VCaP (cell line): ENCODE results near the gene TADA2B.

Experiments used
- H3K27ac ChIP-seq: fragments of 450-650 bp; 2 replicates; pipeline ENCODE4 v1.5.1; 2017
- CTCF ChIP-seq: fragments of 450-650 bp; conservative IDR thresholded peaks from 2 replicates; pipeline ENCODE4 v1.5.1; 2017; ENCODE audit warnings: mild to moderate bottlenecking, moderate library complexity

Gene TADA2B

DNA sequence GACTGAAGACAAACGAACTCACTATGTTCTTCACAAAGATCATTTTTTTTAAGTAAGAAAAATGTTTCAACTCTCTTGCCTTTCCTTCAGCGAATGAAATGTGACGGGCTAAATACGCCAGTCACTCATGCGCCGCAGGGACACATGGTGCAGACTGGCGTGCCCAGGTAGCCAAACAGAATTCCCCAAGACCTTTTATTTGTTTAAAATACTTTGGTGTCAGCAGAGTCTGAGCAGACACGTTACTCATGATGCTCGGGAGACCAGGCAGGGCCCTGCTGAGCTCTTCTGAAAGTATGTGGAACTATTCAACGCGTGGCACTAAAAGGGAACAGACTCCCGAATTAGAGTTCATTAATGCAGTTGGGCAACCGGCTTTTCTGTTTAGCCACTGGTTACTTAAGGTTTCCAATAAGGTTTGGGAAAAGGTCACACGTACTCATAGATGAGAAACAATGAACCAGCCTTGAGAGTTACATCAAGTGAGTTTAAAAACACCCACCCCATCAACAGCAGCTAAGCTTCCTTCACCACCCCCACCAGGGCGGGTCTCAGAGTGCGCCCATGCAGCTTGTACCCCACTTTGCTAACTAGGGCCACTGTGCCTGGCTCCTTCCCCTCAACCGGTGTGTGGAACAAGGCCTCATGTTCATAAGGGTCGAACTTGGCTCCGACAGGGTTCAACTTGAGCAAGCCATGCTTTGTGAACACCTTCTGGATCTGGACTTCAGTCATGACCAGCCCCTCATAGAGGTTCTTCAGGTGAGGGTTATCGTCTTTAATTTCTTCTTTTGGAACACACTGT, 17.4 kb downstream of the TADA2B start:
- TF ChIP-seq CTCF: no peak
- no peak overlapping the region for H3K27ac ChIP-seq

GRCh38 chr4:7061815-7062214, 18.6 kb downstream of the TADA2B start:
- no peak for TF ChIP-seq CTCF
- H3K27ac ChIP-seq: no peak overlapping the region

- no peak overlapping the region for H3K27ac ChIP-seq
- TF ChIP-seq CTCF: no peak
Measured at GRCh38 chr4:7062816-7063215, 19.6 kb downstream of the TADA2B start.

GRCh38 chr4:7063362-7063761, 20.2 kb downstream of the TADA2B start:
- no peak for TF ChIP-seq CTCF
- no peak overlapping the region for H3K27ac ChIP-seq

DNA sequence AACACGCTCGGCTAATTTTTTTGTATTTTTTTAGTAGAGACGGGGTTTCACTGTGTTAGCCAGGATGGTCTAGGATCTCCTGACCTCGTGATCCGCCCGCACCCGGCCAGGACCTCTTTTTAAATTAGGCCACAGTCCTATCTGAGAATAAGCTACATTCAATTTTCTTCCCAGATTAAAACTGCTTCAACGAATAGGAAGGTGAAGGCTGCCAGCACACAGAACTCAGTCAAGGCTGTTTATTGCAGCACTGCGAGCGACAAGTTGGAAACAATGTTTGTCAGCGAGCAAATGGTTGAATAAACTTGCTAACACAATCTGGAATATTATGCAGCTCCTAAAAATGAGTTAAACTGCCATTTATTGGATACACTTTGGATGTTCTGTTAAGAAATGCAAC, 22.8 kb downstream of the TADA2B start:
- TF ChIP-seq CTCF: no peak

DNA sequence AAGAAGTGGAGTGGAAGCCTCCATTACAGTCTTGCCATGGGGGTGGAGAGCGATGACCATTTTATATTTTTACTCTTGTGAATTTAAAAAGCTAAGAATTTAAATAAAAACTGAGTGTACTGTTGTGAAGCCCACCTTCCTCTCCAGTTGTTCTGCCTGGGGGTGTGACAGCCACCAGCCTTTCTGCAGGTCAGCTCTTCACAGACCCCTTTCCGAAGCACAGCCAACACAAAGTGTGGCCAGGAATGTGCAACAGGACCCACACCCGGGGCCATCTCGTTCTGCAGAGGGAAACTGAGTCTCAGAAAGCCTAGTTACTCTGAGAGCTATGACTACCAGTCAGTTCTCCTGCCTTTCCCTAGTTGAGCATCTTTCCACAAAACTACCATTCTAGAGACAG, 23.3 kb downstream of the TADA2B start:
- peak overlapping the region; percentile 88; the same call in 1 of the 2 replicates for H3K27ac ChIP-seq
- TF ChIP-seq CTCF: no peak

More for the DNA sequence above, 22.8 kb downstream of the TADA2B start:
- H3K27ac ChIP-seq: no peak overlapping the region

GRCh38 chr4:7067126-7067451, 23.9 kb downstream of the TADA2B start:
- H3K27ac ChIP-seq: peak overlapping the region; percentile 88
- TF ChIP-seq CTCF: no peak
